Karpas-422 (cell line): ENCODE measurements around the gene TIMM23B. TPM values are rescaled to one million over a fixed set of nuclear protein-coding genes. Genes with fewer than 3 reads are reported as not detected.
A peak's percentile ranks its signal among the peaks of the same experiment; 100 is the strongest.
"Not testable (repeated sequence)": the region's sequence is repeated elsewhere in the genome, so short reads cannot be mapped to it uniquely, and the experiment has no call there.

Experiments
- DNase-seq: peaks from one replicate; pipeline ENCODE4 v3.0.0-alpha.2; 2015
- H2AFZ ChIP-seq: fragments of 200-600 bp; sonication (generic); 2 replicates; pipeline ENCODE4 v1.6.1; 2014; ENCODE audit warnings: antibody characterized with exemption, low read length, mixed read lengths
- H3K27ac ChIP-seq: fragments of 200-600 bp; sonication (generic); 2 replicates; pipeline ENCODE4 v1.5.1; 2014; ENCODE audit warnings: mild to moderate bottlenecking, low read length, moderate library complexity
- H3K27me3 ChIP-seq: fragments of 200-600 bp; sonication (generic); 2 replicates; pipeline ENCODE4 v1.6.1; 2014; ENCODE audit warnings: low read length, mixed read lengths
- H3K36me3 ChIP-seq: fragments of 200-600 bp; sonication (generic); 2 replicates; pipeline ENCODE4 v1.6.1; 2014; ENCODE audit warnings: low read length, mixed read lengths; ENCODE audit not compliant: insufficient read depth
- H3K4me1 ChIP-seq: fragments of 200-600 bp; sonication (generic); 2 replicates; pipeline ENCODE4 v1.6.1; 2014; ENCODE audit warnings: mild to moderate bottlenecking, low read length, mixed read lengths
- H3K4me2 ChIP-seq: fragments of 200-600 bp; sonication (generic); 2 replicates; pipeline ENCODE4 v1.6.1; 2014; ENCODE audit warnings: low read length, low read depth, mild to moderate bottlenecking; ENCODE audit not compliant: poor library complexity, severe bottlenecking
- H3K4me3 ChIP-seq: fragments of 200-600 bp; sonication (generic); 2 replicates; pipeline ENCODE4 v1.5.1; 2014; ENCODE audit warnings: mild to moderate bottlenecking, antibody characterized with exemption, low read length, mixed read lengths
- H3K79me2 ChIP-seq: fragments of 200-600 bp; sonication (generic); 2 replicates; pipeline ENCODE4 v1.6.1; 2014; ENCODE audit warnings: mild to moderate bottlenecking, low read length, mixed read lengths
- H3K9ac ChIP-seq: fragments of 200-600 bp; sonication (generic); 2 replicates; pipeline ENCODE4 v1.6.0; 2014; ENCODE audit warnings: low read length
- H3K9me2 ChIP-seq: fragments of 200-600 bp; sonication (generic), shearing (Covaris generic); replicated peaks from 2 replicates; pipeline ENCODE4 v1.6.0; 2014; ENCODE audit warnings: mild to moderate bottlenecking, low read length, moderate library complexity; ENCODE audit not compliant: insufficient read depth
- H3K9me3 ChIP-seq: fragments of 300-700, 200-600 bp; sonication (generic); 2 replicates; pipeline ENCODE4 v1.6.1; 2014; ENCODE audit warnings: low read length, mixed read lengths
- H4K20me1 ChIP-seq: fragments of 200-600 bp; sonication (generic); 2 replicates; pipeline ENCODE4 v1.6.1; 2014; ENCODE audit warnings: mild to moderate bottlenecking, antibody characterized with exemption, low read length, low read depth; ENCODE audit not compliant: insufficient read depth
- total RNA-seq: library from RNA; depleted of rRNA; stranded (reverse); fragments of >200 nt; shearing (Covaris generic); gene quantifications from 2 replicates; pipeline ENCODE4 v1.2.3, GENCODE V29; 2014; ENCODE audit warnings: low replicate concordance; rRNA removed

TIMM23B gene
- 27.9 and 31.7 TPM in 2 replicates for total RNA-seq

GRCh38 chr10:49941447-49942338 lies at the start of gene TIMM23B, which contains the start of gene PARG:
Gene TIMM23B (plus strand): TSS chr10:49942053. CDS start chr10:49942195, 142 bp downstream.
Gene PARG (minus strand): TSS chr10:49942027. CDS start chr10:49941725, 302 bp downstream.
- not testable (repeated sequence) for H3K36me3 ChIP-seq, H3K9me2 ChIP-seq, H3K9me3 ChIP-seq, H3K27me3 ChIP-seq, H4K20me1 ChIP-seq, H2AFZ ChIP-seq
- peak; percentile 92 for DNase-seq
- peaks cover 71% of the 10 kb centered on the region for H3K79me2 ChIP-seq
- H3K9ac ChIP-seq = peak within 1 kb of the TSS; percentile 70
- H3K4me3 ChIP-seq = peak within 1 kb of the TSS; percentile 90
- peaks cover 22% of the 10 kb centered on the region for H3K4me1 ChIP-seq
- H3K4me2 ChIP-seq = peak within 1 kb of the TSS; percentile 72
- peak within 1 kb of the TSS; percentile 54; the same call in 1 of the 2 replicates for H3K27ac ChIP-seq

GRCh38 chr10:49899999-49900398 lies 41.9 kb upstream of the TIMM23B start:
- not testable (repeated sequence) for H3K79me2 ChIP-seq, DNase-seq, H3K4me2 ChIP-seq, H4K20me1 ChIP-seq, H3K36me3 ChIP-seq, H3K27ac ChIP-seq, H3K27me3 ChIP-seq, H3K9ac ChIP-seq, H3K9me2 ChIP-seq, H3K9me3 ChIP-seq, H3K4me1 ChIP-seq, H2AFZ ChIP-seq, H3K4me3 ChIP-seq

- not testable (repeated sequence) for H2AFZ ChIP-seq, H3K27ac ChIP-seq, DNase-seq, H3K9ac ChIP-seq, H3K9me3 ChIP-seq, H3K79me2 ChIP-seq, H4K20me1 ChIP-seq, H3K4me3 ChIP-seq, H3K27me3 ChIP-seq, H3K9me2 ChIP-seq, H3K4me1 ChIP-seq, H3K36me3 ChIP-seq, H3K4me2 ChIP-seq
Measured at GRCh38 chr10:49900406-49900805, 41.4 kb upstream of the TIMM23B start.

- not testable (repeated sequence) for H3K36me3 ChIP-seq, DNase-seq, H3K4me2 ChIP-seq, H3K4me1 ChIP-seq, H4K20me1 ChIP-seq, H3K27me3 ChIP-seq, H3K4me3 ChIP-seq, H3K79me2 ChIP-seq, H3K9me2 ChIP-seq, H2AFZ ChIP-seq, H3K9ac ChIP-seq, H3K27ac ChIP-seq, H3K9me3 ChIP-seq
Measured at GRCh38 chr10:49903829-49904228, 38.0 kb upstream of the TIMM23B start.

GRCh38 chr10:49908290-49909080 lies 33.4 kb upstream of the TIMM23B start:
- H3K4me1 ChIP-seq, H2AFZ ChIP-seq, H3K4me2 ChIP-seq, H3K27me3 ChIP-seq, H4K20me1 ChIP-seq, H3K4me3 ChIP-seq, H3K79me2 ChIP-seq, H3K36me3 ChIP-seq, DNase-seq, H3K9ac ChIP-seq, H3K9me2 ChIP-seq, H3K27ac ChIP-seq, H3K9me3 ChIP-seq: not testable (repeated sequence)

- not testable (repeated sequence) for H3K79me2 ChIP-seq, H3K36me3 ChIP-seq, H3K4me2 ChIP-seq, H3K9ac ChIP-seq, H4K20me1 ChIP-seq, H3K9me2 ChIP-seq, H3K4me1 ChIP-seq, H3K27ac ChIP-seq, DNase-seq, H3K9me3 ChIP-seq, H2AFZ ChIP-seq, H3K27me3 ChIP-seq, H3K4me3 ChIP-seq
Measured at GRCh38 chr10:49910295-49910694, 31.6 kb upstream of the TIMM23B start.

- H3K9me3 ChIP-seq, H3K4me1 ChIP-seq, H3K4me3 ChIP-seq, H3K27me3 ChIP-seq, H3K4me2 ChIP-seq, H3K9me2 ChIP-seq, H4K20me1 ChIP-seq, DNase-seq, H3K27ac ChIP-seq, H3K9ac ChIP-seq, H3K36me3 ChIP-seq, H3K79me2 ChIP-seq, H2AFZ ChIP-seq: not testable (repeated sequence)
Measured at GRCh38 chr10:49916451-49916850, 25.4 kb upstream of the TIMM23B start.

- H4K20me1 ChIP-seq = not testable (repeated sequence)
Measured at GRCh38 chr10:49917927-49918326, 23.9 kb upstream of the TIMM23B start.

More at GRCh38 chr10:49917927-49918326, 23.9 kb upstream of the TIMM23B start:
- not testable (repeated sequence) for H3K9ac ChIP-seq, H3K79me2 ChIP-seq, H3K4me2 ChIP-seq, H3K9me3 ChIP-seq, H2AFZ ChIP-seq, H3K36me3 ChIP-seq, DNase-seq, H3K27ac ChIP-seq, H3K27me3 ChIP-seq, H3K4me1 ChIP-seq, H3K9me2 ChIP-seq, H3K4me3 ChIP-seq
